Peyer's patch (tissue), 4 donors: Measurements from ENCODE around the gene FDX2.

Experiments
- POLR2A ChIP-seq, 2 donors: fragments of 450-650 bp; IDR thresholded peaks; one replicate each; pipeline ENCODE4 v1.5.1; 2017; ENCODE audit warnings: antibody characterized with exemption in 2 of 2, mild to moderate bottlenecking in 2 of 2, moderate library complexity in 2 of 2
- TF ChIP-seq, protein P1 (sequence below), 6 experiments: fragments of 450-650 bp in 4 of 6; fragments of 200-600 bp in 2 of 6; sonication (generic) in 1 of 6; IDR thresholded peaks; one replicate each; pipeline ENCODE4 v1.5.1; 2017 to 2019; ENCODE audit warnings: antibody characterized with exemption in 6 of 6, mild to moderate bottlenecking in 3 of 6, moderate library complexity in 1 of 6

GRCh38 chr19:10260141-10260584 lies 55.7 kb downstream of the FDX2 start:
- TF ChIP-seq, protein P1, sequence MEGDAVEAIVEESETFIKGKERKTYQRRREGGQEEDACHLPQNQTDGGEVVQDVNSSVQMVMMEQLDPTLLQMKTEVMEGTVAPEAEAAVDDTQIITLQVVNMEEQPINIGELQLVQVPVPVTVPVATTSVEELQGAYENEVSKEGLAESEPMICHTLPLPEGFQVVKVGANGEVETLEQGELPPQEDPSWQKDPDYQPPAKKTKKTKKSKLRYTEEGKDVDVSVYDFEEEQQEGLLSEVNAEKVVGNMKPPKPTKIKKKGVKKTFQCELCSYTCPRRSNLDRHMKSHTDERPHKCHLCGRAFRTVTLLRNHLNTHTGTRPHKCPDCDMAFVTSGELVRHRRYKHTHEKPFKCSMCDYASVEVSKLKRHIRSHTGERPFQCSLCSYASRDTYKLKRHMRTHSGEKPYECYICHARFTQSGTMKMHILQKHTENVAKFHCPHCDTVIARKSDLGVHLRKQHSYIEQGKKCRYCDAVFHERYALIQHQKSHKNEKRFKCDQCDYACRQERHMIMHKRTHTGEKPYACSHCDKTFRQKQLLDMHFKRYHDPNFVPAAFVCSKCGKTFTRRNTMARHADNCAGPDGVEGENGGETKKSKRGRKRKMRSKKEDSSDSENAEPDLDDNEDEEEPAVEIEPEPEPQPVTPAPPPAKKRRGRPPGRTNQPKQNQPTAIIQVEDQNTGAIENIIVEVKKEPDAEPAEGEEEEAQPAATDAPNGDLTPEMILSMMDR (IDR thresholded peaks at IDR 0.05) = no peak
- TF ChIP-seq POLR2A (IDR thresholded peaks at IDR 0.05) = no peak
